Mucosa of stomach (tissue), 1 donor: Measurements from ENCODE around the gene MLXIP.
"Not testable (repeated sequence)": the region's sequence is repeated elsewhere in the genome, so short reads cannot be mapped to it uniquely, and the experiment has no call there.

Source experiments
- H3K27me3 ChIP-seq: one replicate; pipeline ENCODE4 v1.7.0; 2013; ENCODE audit warnings: mild to moderate bottlenecking, low read length; ENCODE audit not compliant: control insufficient read depth, insufficient read depth
- H3K36me3 ChIP-seq: one replicate; pipeline ENCODE4 v1.7.0; 2013; ENCODE audit warnings: low read length; ENCODE audit not compliant: control insufficient read depth, insufficient read depth
- H3K4me1 ChIP-seq: one replicate; pipeline ENCODE4 v1.7.0; 2013; ENCODE audit warnings: mild to moderate bottlenecking, low read length; ENCODE audit not compliant: control insufficient read depth, insufficient read depth
- H3K4me3 ChIP-seq: one replicate; pipeline ENCODE4 v1.7.0; 2013; ENCODE audit warnings: low read length
- H3K9ac ChIP-seq: one replicate; pipeline ENCODE4 v1.7.0; 2013; ENCODE audit warnings: mild to moderate bottlenecking, low read length, moderate library complexity
- H3K9me3 ChIP-seq: one replicate; pipeline ENCODE4 v1.7.0; 2013; ENCODE audit warnings: mild to moderate bottlenecking, low read length, moderate library complexity; ENCODE audit not compliant: control insufficient read depth
- donor health status: Pancreatic carcinoma.

Gene MLXIP

GRCh38 chr12:122159882-122160281, 81.3 kb downstream of the MLXIP start:
- Histone ChIP-seq H3K27me3 (no peaks in the 10 kb centered on the region), H3K4me3 (no peak overlapping the region), H3K9me3 (no peaks in the 10 kb centered on the region), H3K9ac (no peak overlapping the region), H3K4me1 (no peaks in the 10 kb centered on the region), H3K36me3 (no peaks in the 10 kb centered on the region)

- no peak overlapping the region for H3K4me3 ChIP-seq
- no peaks in the 10 kb centered on the region for H3K27me3 ChIP-seq
- H3K9ac ChIP-seq: no peak overlapping the region
- no peaks in the 10 kb centered on the region for H3K4me1 ChIP-seq
- H3K36me3 ChIP-seq: no peaks in the 10 kb centered on the region
- H3K9me3 ChIP-seq: no peaks in the 10 kb centered on the region
These were observed 82.2 kb downstream of the MLXIP start for GRCh38 chr12:122160761-122161160.

DNA sequence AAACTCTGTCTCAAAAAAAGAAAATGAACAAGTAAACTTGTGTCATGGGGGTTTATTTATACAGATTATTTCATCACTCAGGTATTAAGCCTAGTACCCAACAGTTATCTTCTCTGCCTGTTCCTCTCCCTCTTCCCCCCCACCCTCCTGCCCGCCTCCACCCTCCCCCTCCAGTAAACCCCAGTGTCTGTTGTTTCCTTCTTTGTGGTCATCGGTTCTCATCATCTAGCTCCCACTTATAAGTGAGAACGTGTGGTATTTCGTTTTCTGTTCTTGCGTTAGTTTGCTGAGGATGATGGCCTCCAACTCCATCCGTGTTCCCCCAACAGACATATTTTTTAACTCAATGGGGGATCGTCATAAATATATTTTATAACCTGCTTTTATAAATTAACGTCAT, 83.1 kb downstream of the MLXIP start:
- H3K9me3 ChIP-seq: no peaks in the 10 kb centered on the region
- H3K9ac ChIP-seq: no peak overlapping the region
- H3K36me3 ChIP-seq: no peaks in the 10 kb centered on the region
- H3K4me1 ChIP-seq: no peaks in the 10 kb centered on the region
- no peak overlapping the region for H3K4me3 ChIP-seq
- H3K27me3 ChIP-seq: no peaks in the 10 kb centered on the region

GRCh38 chr12:122162976-122163375, 84.4 kb downstream of the MLXIP start:
- Histone ChIP-seq H3K36me3 (no peaks in the 10 kb centered on the region), H3K9ac (no peak overlapping the region), H3K9me3 (no peaks in the 10 kb centered on the region), H3K27me3 (no peaks in the 10 kb centered on the region), H3K4me1 (no peaks in the 10 kb centered on the region), H3K4me3 (no peak overlapping the region)

- H3K4me3 ChIP-seq: no peak overlapping the region
- H3K9me3 ChIP-seq: no peaks in the 10 kb centered on the region
- no peaks in the 10 kb centered on the region for H3K4me1 ChIP-seq
- no peaks in the 10 kb centered on the region for H3K36me3 ChIP-seq
- H3K27me3 ChIP-seq: no peaks in the 10 kb centered on the region
- H3K9ac ChIP-seq: no peak overlapping the region
These were observed 88.1 kb downstream of the MLXIP start for GRCh38 chr12:122166422-122167349.

GRCh38 chr12:122167356-122167925, 88.9 kb downstream of the MLXIP start:
- Histone ChIP-seq H3K36me3 (no peaks in the 10 kb centered on the region), H3K9ac (no peak overlapping the region), H3K4me1 (no peaks in the 10 kb centered on the region), H3K9me3 (no peaks in the 10 kb centered on the region), H3K27me3 (peaks cover under 1% of the 10 kb centered on the region), H3K4me3 (no peak overlapping the region)

- Histone ChIP-seq H3K4me3 (no peak overlapping the region), H3K9ac (no peak overlapping the region), H3K36me3 (no peaks in the 10 kb centered on the region), H3K4me1 (no peaks in the 10 kb centered on the region), H3K27me3 (peaks cover 4% of the 10 kb centered on the region), H3K9me3 (no peaks in the 10 kb centered on the region)
These were observed 89.9 kb downstream of the MLXIP start for GRCh38 chr12:122168492-122168891.

DNA sequence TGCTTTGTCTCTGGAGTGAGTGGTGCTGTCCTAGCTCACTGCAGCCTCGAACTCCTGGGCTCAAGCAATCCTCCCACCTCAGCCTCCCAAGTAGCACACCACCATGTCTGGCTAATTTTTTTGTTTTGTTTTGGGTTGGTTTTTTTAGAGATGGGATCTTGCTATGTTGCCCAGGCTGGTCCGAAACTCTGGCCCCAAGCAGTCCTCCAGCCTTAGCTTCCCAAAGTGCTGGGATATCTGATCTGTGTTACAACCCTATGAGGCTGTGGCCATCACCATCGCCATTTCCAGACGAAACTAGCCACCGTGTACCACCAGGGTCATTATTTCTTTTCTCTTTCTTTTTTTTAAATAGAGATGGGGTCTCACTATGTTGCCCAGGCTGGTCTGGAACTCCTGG, 92.8 kb downstream of the MLXIP start:
- no peaks in the 10 kb centered on the region for H3K4me1 ChIP-seq
- no peaks in the 10 kb centered on the region for H3K9me3 ChIP-seq
- peaks cover 4% of the 10 kb centered on the region for H3K27me3 ChIP-seq
- no peaks in the 10 kb centered on the region for H3K36me3 ChIP-seq
- H3K4me3 ChIP-seq: no peak overlapping the region
- no peak overlapping the region for H3K9ac ChIP-seq

GRCh38 chr12:122172262-122172939, 93.8 kb downstream of the MLXIP start:
- no peaks in the 10 kb centered on the region for H3K9me3 ChIP-seq
- no peak overlapping the region for H3K4me3 ChIP-seq
- no peak overlapping the region for H3K9ac ChIP-seq
- H3K4me1 ChIP-seq: no peaks in the 10 kb centered on the region
- no peaks in the 10 kb centered on the region for H3K36me3 ChIP-seq
- H3K27me3 ChIP-seq: peaks cover 4% of the 10 kb centered on the region

- H3K4me3 ChIP-seq: no peak within 1 kb of the TSS
- no peaks in the 10 kb centered on the region for H3K4me1 ChIP-seq
- peaks cover 4% of the 10 kb centered on the region for H3K27me3 ChIP-seq
- H3K36me3 ChIP-seq: no peaks in the 10 kb centered on the region
- H3K9ac ChIP-seq: no peak within 1 kb of the TSS
- no peaks in the 10 kb centered on the region for H3K9me3 ChIP-seq
These were observed 95.7 kb downstream of the MLXIP start, which contains the start of gene IL31 for GRCh38 chr12:122174155-122174845. Gene IL31, minus strand, starts transcription at chr12:122174221. Its CDS starts 49 bp downstream, at chr12:122174172.

DNA sequence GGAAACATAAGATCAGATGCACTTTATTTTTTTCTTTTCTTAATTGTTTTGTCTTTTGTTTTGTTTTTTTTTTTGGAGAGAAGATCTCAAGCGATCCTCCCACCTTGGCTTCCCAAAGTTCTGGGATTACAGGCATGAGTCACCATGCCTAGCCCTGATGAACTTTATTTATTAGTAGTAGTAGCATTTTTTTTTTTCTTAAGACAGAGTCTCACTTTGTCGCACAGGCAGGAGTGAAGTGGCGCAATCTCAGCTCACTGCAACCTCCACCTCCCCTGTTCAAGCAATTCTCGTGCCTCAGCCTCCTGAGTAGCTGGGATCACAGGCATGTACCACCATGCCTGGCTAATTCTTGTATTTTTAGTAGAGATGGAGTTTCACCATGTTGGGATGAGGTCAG, 97.9 kb downstream of the MLXIP start:
- H3K36me3 ChIP-seq, H3K27me3 ChIP-seq, H3K9me3 ChIP-seq, H3K9ac ChIP-seq, H3K4me3 ChIP-seq, H3K4me1 ChIP-seq: not testable (repeated sequence)
